HCT116 (cell line): ENCODE data around the gene WDR27. TPM values are rescaled to one million over a fixed set of nuclear protein-coding genes. Genes with fewer than 3 reads are reported as not detected.

ENCODE experiments used
- ATAC-seq: fragments of 200-7000 bp; cut with Tn5 transposase; 2 replicates; pipeline ENCODE4 v1.9.1; 2020; ENCODE audit warnings: mild to moderate bottlenecking, moderate library complexity
- BruUV-seq: library from RNA; stranded (reverse); fragments of 400-500 nt; replicated peaks from 2 replicates; lab custom pipeline; 2021; lab: Mats Ljungman, UMichigan
- CTCF ChIA-PET: fragments of 300-600 bp; sonication (Branson Sonifier 250); formaldehyde crosslinking; loops from one replicate; lab custom pipeline; 2021; ENCODE audit warnings: antibody characterized with exemption; lab: Charles Lee
- POLR2A ChIA-PET: fragments of 300-600, 350-600 bp; sonication (Branson Sonifier 250); formaldehyde crosslinking; loops from one replicate; lab custom pipeline; 2021; ENCODE audit warnings: antibody characterized with exemption; lab: Charles Lee
- RAD21 ChIA-PET, 2 experiments: fragments of 300-600 bp; sonication (Branson Sonifier 250); formaldehyde crosslinking; loops; one replicate each; lab custom pipeline; 2023; ENCODE audit warnings: low total read pairs in 2 of 2; ENCODE audit not compliant: uncharacterized antibody in 2 of 2, unreplicated experiment in 2 of 2, low non-redundant PET in 1 of 2; lab: Charles Lee
- DNase-seq: peaks from one replicate; pipeline ENCODE4 v3.0.0-alpha.2; 2010; ENCODE audit warnings: low read depth, low spot score
- H2AFZ ChIP-seq: fragments of 200-600 bp; shearing (Covaris generic), sonication (generic); 2 replicates; pipeline ENCODE4 v1.6.1; 2017; ENCODE audit warnings: low read depth, mixed run types, mixed read lengths, antibody characterized with exemption, low read length; ENCODE audit not compliant: poor library complexity, severe bottlenecking
- H3K27ac ChIP-seq: 2 replicates; pipeline ENCODE4 v1.5.1; 2012; ENCODE audit warnings: low read depth, low read length
- H3K27me3 ChIP-seq: fragments of 200-600 bp; sonication (generic); 2 replicates; pipeline ENCODE4 v1.6.1; 2016; ENCODE audit warnings: mixed run types, low read length, mixed read lengths; ENCODE audit not compliant: insufficient read depth
- H3K36me3 ChIP-seq, 2 experiments: fragments of 200-500 bp in 1 of 2; fragments of 200-600 bp in 1 of 2; sonication (Bioruptor generic) in 1 of 2; sonication (generic) in 1 of 2; 2 replicates each; pipeline versions ENCODE4 v1.5.1 to v1.6.1; 2014 to 2016; ENCODE audit warnings: low read length in 2 of 2, inconsistent platforms in 1 of 2, mixed read lengths in 1 of 2, mixed run types in 1 of 2; ENCODE audit not compliant: insufficient read depth in 2 of 2, control insufficient read depth in 1 of 2
- H3K4me1 ChIP-seq, 2 experiments: fragments of 200-600 bp in 1 of 2; sonication (generic) in 1 of 2; 2 replicates each; pipeline versions ENCODE4 v1.5.1 to v1.6.1; 2012 to 2017; ENCODE audit warnings: low read length in 2 of 2, inconsistent platforms in 1 of 2, mild to moderate bottlenecking in 1 of 2, mixed read lengths in 1 of 2, mixed run types in 1 of 2, moderate library complexity in 1 of 2; ENCODE audit not compliant: insufficient read depth in 2 of 2, control insufficient read depth in 1 of 2
- H3K4me2 ChIP-seq: fragments of 200-600 bp; sonication (generic); 2 replicates; pipeline ENCODE4 v1.6.1; 2017; ENCODE audit warnings: mixed run types, low read length, mixed read lengths
- H3K4me3 ChIP-seq, 2 experiments: fragments of 200-600 bp in 1 of 2; sonication (generic) in 1 of 2; replicated peaks in 1 of 2; 2 replicates each; pipeline ENCODE4 v1.5.1; 2011 to 2016; ENCODE audit warnings: low read length in 2 of 2, control low read depth in 1 of 2, low read depth in 1 of 2, mild to moderate bottlenecking in 1 of 2, mixed read lengths in 1 of 2, mixed run types in 1 of 2
- H3K79me2 ChIP-seq: fragments of 200-600 bp; sonication (generic); 2 replicates; pipeline ENCODE4 v1.6.1; 2017; ENCODE audit warnings: mild to moderate bottlenecking, mixed run types, low read length, moderate library complexity, mixed read lengths; ENCODE audit not compliant: insufficient read depth
- H3K9ac ChIP-seq: fragments of 200-600 bp; sonication (generic); 2 replicates; pipeline ENCODE4 v1.6.1; 2016; ENCODE audit warnings: low read length, mixed read lengths
- H3K9me2 ChIP-seq: fragments of 200-600 bp; sonication (generic), shearing (Covaris generic); 2 replicates; pipeline ENCODE4 v1.6.1; 2017; ENCODE audit warnings: mixed run types, mild to moderate bottlenecking, moderate library complexity; ENCODE audit not compliant: insufficient read depth
- H3K9me3 ChIP-seq, 2 experiments: fragments of 200-500 bp in 1 of 2; fragments of 200-600 bp in 1 of 2; sonication (Bioruptor generic) in 1 of 2; sonication (generic) in 1 of 2; 2 replicates each; pipeline ENCODE4 v1.6.1; 2014 to 2017; ENCODE audit warnings: low read length in 2 of 2, mixed read lengths in 2 of 2, inconsistent platforms in 1 of 2, low read depth in 1 of 2, mild to moderate bottlenecking in 1 of 2, mixed run types in 1 of 2, moderate library complexity in 1 of 2; ENCODE audit not compliant: control insufficient read depth in 1 of 2, insufficient read depth in 1 of 2
- H4K20me1 ChIP-seq: fragments of 200-600 bp; sonication (generic), shearing (Covaris generic); 2 replicates; pipeline ENCODE4 v1.6.1; 2017; ENCODE audit warnings: mixed run types, mild to moderate bottlenecking, moderate library complexity; ENCODE audit not compliant: insufficient read depth
- ELF1 ChIP-seq: IDR thresholded peaks from 2 replicates; pipeline ENCODE4 v1.6.1; 2012; ENCODE audit warnings: low read depth, borderline replicate concordance
- EZH2phosphoT487 ChIP-seq: fragments of 200-600 bp; IDR thresholded peaks from 2 replicates; pipeline ENCODE4 v1.6.1; 2018; ENCODE audit warnings: antibody characterized with exemption, borderline replicate concordance
- FOSL1 ChIP-seq: IDR thresholded peaks from 2 replicates; pipeline ENCODE4 v1.6.1; 2012; ENCODE audit warnings: low read depth
- MAX ChIP-seq: IDR thresholded peaks from 2 replicates; pipeline ENCODE4 v1.6.1; 2012
- POLR2AphosphoS5 ChIP-seq: IDR thresholded peaks from 2 replicates; pipeline ENCODE4 v1.6.1; 2011; ENCODE audit warnings: mild to moderate bottlenecking, low read depth, low read length, moderate library complexity
- SIN3A ChIP-seq: IDR thresholded peaks from 2 replicates; pipeline ENCODE4 v1.6.1; 2012; ENCODE audit warnings: low read depth
- SP1 ChIP-seq: IDR thresholded peaks from 2 replicates; pipeline ENCODE4 v1.6.1; 2012; ENCODE audit warnings: low read depth
- SRF ChIP-seq: IDR thresholded peaks from 2 replicates; pipeline ENCODE4 v1.6.1; 2012; ENCODE audit warnings: low read depth
- TCF7L2 ChIP-seq: IDR thresholded peaks from 2 replicates; pipeline ENCODE4 v1.7.0; 2011; ENCODE audit warnings: borderline replicate concordance, inconsistent platforms; ENCODE audit not compliant: insufficient read depth, insufficient read length; ENCODE audit errors: extremely low read depth
- YY1 ChIP-seq: IDR thresholded peaks from 2 replicates; pipeline ENCODE4 v1.6.1; 2011; ENCODE audit warnings: low read length, low read depth, moderate library complexity, mild to moderate bottlenecking; ENCODE audit not compliant: insufficient replicate concordance; ENCODE audit errors: extremely low read depth
- ZNF274 ChIP-seq: fragments of 200-500 bp; sonication (Bioruptor generic); IDR thresholded peaks from 2 replicates; pipeline ENCODE4 v1.6.1; 2014; ENCODE audit warnings: mild to moderate bottlenecking, low read depth, low read length, inconsistent platforms
- intact Hi-C: fragments of 100-400 bp; cut with micrococcal nuclease; formaldehyde crosslinking; loops from 2 replicates; pipeline ENCODE4 v1.10.0; 2022
- total RNA-seq: library from RNA; stranded (reverse); gene quantifications from one replicate; pipeline ENCODE4 v1.2.1, GENCODE V29; 2021; ENCODE audit not compliant: unreplicated experiment
- TF ChIP-seq, protein P1 (sequence below), 3 experiments: fragments of 200-600 bp in 1 of 3; sonication (generic) in 1 of 3; IDR thresholded peaks in 2 of 3; conservative IDR thresholded peaks in 1 of 3; 2 replicates each; pipeline ENCODE4 v1.5.1; 2012 to 2017; ENCODE audit warnings: low read depth in 2 of 3, low read length in 2 of 3, antibody characterized with exemption in 1 of 3, borderline replicate concordance in 1 of 3, control low read depth in 1 of 3, mild to moderate bottlenecking in 1 of 3, mixed read lengths in 1 of 3, mixed run types in 1 of 3, moderate library complexity in 1 of 3; ENCODE audit not compliant: insufficient read depth in 1 of 3

Gene WDR27
- total RNA-seq, 1 experiment from 2014 or later = 60.6 TPM

DNA sequence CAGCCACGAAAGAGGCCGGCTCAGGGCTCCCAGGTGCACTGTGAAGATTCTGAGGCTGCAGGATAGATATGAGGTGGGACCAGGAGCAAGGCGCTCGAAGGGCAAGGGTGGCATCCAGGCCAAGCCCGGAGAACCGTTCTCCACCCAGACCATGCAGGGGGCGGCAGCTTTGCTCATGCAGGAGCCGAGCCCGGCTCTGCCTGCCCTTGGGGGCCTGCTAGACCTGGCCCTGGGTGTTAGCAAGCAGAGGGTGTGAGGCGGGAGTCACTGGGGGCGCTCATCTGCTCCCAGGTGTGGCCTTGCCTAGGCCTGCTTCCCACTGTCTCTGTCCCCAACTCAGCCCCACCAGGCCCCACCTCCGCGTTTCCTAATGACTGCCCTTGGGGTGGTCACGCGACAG, 59.4 kb downstream of the WDR27 start:
- RAD21 ChIA-PET = no interaction called here
- Histone ChIP-seq H3K27ac (no peak overlapping the region), H3K9me3 (no peaks in the 10 kb centered on the region), H4K20me1 (no peaks in the 10 kb centered on the region), H3K9ac (no peak overlapping the region), H3K9me2 (no peaks in the 10 kb centered on the region), H3K4me1 (peaks cover 0 to 7% of the 10 kb centered on the region in 2 experiments; a peak in 2 of 4 replicates), H3K4me2 (no peak overlapping the region), H3K4me3 (no peak overlapping the region), H2AFZ (no peak overlapping the region), H3K36me3 (no peaks in the 10 kb centered on the region; a peak in 1 of 4 replicates), H3K27me3 (no peaks in the 10 kb centered on the region), H3K79me2 (no peaks in the 10 kb centered on the region)
- POLR2A ChIA-PET = no interaction called here
- BruUV-seq = no TSS peak
- TF ChIP-seq SRF = no peak
- TF ChIP-seq FOSL1 = no peak
- TF ChIP-seq ELF1 = no peak
- TF ChIP-seq TCF7L2 = no peak
- TF ChIP-seq SP1 = no peak
- TF ChIP-seq POLR2AphosphoS5 = no peak
- TF ChIP-seq, protein P1, sequence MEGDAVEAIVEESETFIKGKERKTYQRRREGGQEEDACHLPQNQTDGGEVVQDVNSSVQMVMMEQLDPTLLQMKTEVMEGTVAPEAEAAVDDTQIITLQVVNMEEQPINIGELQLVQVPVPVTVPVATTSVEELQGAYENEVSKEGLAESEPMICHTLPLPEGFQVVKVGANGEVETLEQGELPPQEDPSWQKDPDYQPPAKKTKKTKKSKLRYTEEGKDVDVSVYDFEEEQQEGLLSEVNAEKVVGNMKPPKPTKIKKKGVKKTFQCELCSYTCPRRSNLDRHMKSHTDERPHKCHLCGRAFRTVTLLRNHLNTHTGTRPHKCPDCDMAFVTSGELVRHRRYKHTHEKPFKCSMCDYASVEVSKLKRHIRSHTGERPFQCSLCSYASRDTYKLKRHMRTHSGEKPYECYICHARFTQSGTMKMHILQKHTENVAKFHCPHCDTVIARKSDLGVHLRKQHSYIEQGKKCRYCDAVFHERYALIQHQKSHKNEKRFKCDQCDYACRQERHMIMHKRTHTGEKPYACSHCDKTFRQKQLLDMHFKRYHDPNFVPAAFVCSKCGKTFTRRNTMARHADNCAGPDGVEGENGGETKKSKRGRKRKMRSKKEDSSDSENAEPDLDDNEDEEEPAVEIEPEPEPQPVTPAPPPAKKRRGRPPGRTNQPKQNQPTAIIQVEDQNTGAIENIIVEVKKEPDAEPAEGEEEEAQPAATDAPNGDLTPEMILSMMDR (IDR thresholded peaks at IDR 0.05 in 2 of 3, conservative IDR thresholded peaks at IDR 0.05 in 1 of 3; ENCODE audit: borderline replicate concordance in 1 of 3, insufficient read depth in 1 of 3, low read depth in 2 of 3, low read length in 2 of 3) = no peak
- TF ChIP-seq SIN3A = no peak
- TF ChIP-seq MAX = no peak
- TF ChIP-seq ZNF274 = no peak
- TF ChIP-seq YY1 = no peak
- no peak for TF ChIP-seq EZH2phosphoT487
- DNase-seq (no peak), ATAC-seq (no peak)
- intact Hi-C loops = no loop called here
- CTCF ChIA-PET = no interaction called here
